H1 (cell line): ENCODE results near the gene TAAR1.

Source experiments
- POLR2A ChIP-seq, 2 experiments: IDR thresholded peaks; 1 replicate in 1 of 2; 2 replicates in 1 of 2; pipeline ENCODE4 v1.6.1; 2011; ENCODE audit warnings: low read depth in 2 of 2, low read length in 2 of 2, mild to moderate bottlenecking in 2 of 2; ENCODE audit errors: control extremely low read depth in 1 of 2
- YY1 ChIP-seq: IDR thresholded peaks from 2 replicates; pipeline ENCODE4 v1.6.1; 2011; ENCODE audit warnings: low read depth, mild to moderate bottlenecking, low read length
- TF ChIP-seq, protein P1 (sequence below), 3 experiments: IDR thresholded peaks; 1 replicate in 2 of 3; 2 replicates in 1 of 3; pipeline versions ENCODE4 v1.5.1 to v1.6.1; 2011; ENCODE audit warnings: low read length in 3 of 3, mild to moderate bottlenecking in 3 of 3, inconsistent platforms in 2 of 3, low read depth in 1 of 3, moderate library complexity in 1 of 3; ENCODE audit not compliant: insufficient read depth in 1 of 3; ENCODE audit errors: control extremely low read depth in 1 of 3

DNA sequence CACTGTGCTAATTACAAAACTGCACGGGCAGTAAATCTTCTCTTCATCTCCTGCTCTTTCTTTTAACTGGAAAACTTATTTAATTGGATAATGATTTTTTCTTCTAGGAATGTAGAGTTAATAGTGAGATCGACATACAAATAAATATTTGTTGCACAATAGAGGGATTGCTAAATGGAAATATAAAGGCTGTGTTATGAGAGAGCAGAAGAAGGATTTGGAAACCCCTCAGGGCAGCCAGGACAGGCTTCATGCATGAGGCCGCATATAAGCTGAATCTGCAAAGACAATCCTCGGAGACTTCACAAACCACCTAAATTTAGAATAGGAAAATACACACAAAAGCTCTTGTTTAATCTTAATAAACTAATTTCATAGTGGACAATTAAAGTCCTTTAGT lies 2.9 kb upstream of the TAAR1 start:
- TF ChIP-seq, protein P1, sequence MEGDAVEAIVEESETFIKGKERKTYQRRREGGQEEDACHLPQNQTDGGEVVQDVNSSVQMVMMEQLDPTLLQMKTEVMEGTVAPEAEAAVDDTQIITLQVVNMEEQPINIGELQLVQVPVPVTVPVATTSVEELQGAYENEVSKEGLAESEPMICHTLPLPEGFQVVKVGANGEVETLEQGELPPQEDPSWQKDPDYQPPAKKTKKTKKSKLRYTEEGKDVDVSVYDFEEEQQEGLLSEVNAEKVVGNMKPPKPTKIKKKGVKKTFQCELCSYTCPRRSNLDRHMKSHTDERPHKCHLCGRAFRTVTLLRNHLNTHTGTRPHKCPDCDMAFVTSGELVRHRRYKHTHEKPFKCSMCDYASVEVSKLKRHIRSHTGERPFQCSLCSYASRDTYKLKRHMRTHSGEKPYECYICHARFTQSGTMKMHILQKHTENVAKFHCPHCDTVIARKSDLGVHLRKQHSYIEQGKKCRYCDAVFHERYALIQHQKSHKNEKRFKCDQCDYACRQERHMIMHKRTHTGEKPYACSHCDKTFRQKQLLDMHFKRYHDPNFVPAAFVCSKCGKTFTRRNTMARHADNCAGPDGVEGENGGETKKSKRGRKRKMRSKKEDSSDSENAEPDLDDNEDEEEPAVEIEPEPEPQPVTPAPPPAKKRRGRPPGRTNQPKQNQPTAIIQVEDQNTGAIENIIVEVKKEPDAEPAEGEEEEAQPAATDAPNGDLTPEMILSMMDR (IDR thresholded peaks at IDR 0.05; ENCODE audit: control extremely low read depth in 1 of 3, insufficient read depth in 1 of 3, low read depth in 1 of 3, low read length in 3 of 3) = no peak
- TF ChIP-seq YY1 (no peak), POLR2A (IDR thresholded peaks at IDR 0.05; ENCODE audit: control extremely low read depth in 1 of 2, low read depth in 2 of 2, low read length in 2 of 2) (no peak)
